SH-SY5Y (cell line): Measurements from ENCODE around the gene OR4M2.
"Not testable (repeated sequence)": the region's sequence is repeated elsewhere in the genome, so short reads cannot be mapped to it uniquely, and the experiment has no call there.

ENCODE experiments used
- GATA2 ChIP-seq: IDR thresholded peaks from 2 replicates; pipeline ENCODE4 v1.6.1; 2011; ENCODE audit warnings: mild to moderate bottlenecking, low read depth, low read length
- GATA3 ChIP-seq: IDR thresholded peaks from 2 replicates; pipeline ENCODE4 v1.6.1; 2011; ENCODE audit warnings: low read depth, mild to moderate bottlenecking, low read length, moderate library complexity

DNA sequence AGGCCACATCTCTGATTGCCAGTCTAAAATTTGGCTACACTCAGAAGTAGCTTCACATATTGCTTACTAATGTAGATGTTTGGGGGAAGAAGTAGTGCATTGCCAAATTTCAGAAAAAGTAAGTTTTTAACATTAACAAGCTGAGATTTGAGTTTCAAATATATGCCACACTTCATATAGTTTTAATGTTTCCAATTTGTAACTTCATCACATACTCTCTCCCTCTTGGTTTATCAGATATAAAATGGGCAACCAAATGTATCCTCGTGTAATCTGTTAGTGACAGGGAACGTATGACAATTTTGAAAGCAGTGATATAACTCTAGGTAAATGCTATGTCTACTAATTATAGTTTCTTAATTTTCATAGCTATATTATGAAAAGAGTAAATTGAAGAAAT is at the start of gene OR4M2:
- not testable (repeated sequence) for TF ChIP-seq GATA2, GATA3
